Middle frontal gyrus (tissue), 1 donor: ENCODE data around the gene SIGLEC11.
"Not testable (repeated sequence)": the region's sequence is repeated elsewhere in the genome, so short reads cannot be mapped to it uniquely, and the experiment has no call there.

Experiments used
- DNase-seq: peaks from one replicate; pipeline ENCODE4 v3.0.0-alpha.2; 2015; ENCODE audit warnings: low spot score; ENCODE audit errors: extremely low spot score

SIGLEC11 gene

DNA sequence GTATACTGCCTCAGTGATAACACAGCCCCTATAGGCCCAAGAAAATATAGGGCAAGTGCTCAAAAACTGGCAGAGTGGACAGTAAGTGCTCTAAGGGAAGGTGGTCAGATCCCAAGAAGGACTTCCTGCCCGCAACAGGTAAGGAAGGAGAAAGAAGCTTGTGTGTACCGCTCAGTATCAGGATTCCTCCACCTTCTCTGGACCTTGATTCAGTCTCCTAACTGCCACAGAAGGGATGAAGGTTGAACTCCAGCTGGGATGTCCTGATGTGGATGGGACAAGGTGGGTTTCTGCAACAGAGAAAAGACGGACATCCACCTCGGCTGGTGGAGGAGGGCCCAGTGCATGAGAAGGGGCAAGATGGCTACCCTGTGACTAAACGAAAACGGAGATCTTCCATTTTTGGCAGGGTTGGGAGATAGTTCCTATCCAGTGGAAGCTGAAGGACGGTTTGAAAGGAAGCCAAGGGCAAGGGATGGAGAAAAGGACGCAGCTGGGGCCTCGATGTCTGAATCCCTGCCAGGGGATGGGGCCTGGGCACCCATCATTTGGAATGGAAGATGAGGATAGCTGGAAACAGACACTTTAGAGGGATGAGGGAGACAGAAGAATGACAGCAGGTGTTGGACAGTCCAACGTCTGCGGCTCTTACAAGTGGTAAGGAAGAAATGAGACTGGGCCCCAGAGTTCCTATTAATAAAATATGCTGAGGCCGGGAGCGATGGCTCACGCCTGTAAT, 33.3 kb downstream of the SIGLEC11 start:
- no peak for DNase-seq

GRCh38 chr19:49926515-49926914, 34.5 kb downstream of the SIGLEC11 start:
- DNase-seq = no peak

- no peak for DNase-seq
These were observed 35.5 kb downstream of the SIGLEC11 start for GRCh38 chr19:49925486-49925885.

DNA sequence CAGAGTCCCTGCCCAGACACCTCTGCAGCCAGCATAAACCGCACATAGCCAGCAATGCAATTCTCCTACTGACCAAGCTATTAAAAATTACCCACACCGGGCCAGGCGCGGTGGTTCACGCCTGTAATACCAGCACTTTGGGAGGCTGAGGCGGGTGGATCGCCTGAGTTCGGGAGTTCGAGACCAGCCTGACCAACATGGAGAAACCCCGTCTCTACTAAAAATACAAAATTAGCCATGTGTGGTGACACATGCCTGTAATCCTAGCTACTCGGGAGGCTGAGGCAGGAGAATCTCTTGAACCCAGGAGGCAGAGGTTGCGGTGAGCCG, 36.1 kb downstream of the SIGLEC11 start:
- not testable (repeated sequence) for DNase-seq

DNA sequence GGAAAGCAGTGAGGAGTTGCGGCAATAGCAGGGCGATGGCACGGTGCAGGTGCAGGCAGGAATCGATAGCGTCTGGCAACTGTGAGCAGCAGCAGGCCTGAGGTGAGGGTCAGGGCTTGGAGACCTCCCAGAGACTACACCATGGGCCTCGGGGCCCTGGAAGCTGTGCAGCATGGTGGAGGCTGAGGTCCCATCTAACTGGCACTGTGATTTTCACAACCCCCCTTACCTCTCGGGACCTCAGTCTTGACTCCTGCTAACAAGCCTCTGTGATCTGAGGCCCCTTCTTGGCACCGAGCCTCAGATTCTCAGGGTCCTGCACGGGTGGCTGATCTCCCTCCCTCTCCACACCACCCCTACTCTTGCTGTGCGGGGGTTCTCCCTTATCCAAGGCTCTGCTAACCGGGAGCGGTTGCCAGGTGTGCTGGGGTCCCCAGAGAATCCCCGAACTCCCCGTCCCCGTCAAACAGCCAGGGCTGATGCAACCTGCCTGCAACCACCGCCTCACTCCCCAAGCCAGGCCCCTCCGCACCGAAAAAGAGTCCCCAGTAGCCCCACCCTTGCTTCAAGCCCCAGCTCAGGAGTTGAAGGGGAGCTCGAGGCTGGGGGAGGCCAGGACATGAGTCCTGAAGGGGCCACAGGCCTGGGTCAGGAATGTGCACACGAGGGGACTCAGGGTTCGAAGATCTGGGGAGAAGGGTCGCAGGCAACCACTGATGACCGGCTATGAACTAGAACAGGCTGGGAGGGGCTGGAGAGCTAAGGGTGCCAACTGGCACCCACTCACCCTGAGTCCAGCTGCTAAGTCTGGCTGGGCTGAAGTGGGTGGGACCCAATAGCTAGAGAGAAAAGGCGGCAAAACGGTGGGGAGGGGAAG, 36.7 kb downstream of the SIGLEC11 start:
- DNase-seq = no peak

- DNase-seq = no peak
These were observed 37.6 kb downstream of the SIGLEC11 start for GRCh38 chr19:49923055-49924003.

DNA sequence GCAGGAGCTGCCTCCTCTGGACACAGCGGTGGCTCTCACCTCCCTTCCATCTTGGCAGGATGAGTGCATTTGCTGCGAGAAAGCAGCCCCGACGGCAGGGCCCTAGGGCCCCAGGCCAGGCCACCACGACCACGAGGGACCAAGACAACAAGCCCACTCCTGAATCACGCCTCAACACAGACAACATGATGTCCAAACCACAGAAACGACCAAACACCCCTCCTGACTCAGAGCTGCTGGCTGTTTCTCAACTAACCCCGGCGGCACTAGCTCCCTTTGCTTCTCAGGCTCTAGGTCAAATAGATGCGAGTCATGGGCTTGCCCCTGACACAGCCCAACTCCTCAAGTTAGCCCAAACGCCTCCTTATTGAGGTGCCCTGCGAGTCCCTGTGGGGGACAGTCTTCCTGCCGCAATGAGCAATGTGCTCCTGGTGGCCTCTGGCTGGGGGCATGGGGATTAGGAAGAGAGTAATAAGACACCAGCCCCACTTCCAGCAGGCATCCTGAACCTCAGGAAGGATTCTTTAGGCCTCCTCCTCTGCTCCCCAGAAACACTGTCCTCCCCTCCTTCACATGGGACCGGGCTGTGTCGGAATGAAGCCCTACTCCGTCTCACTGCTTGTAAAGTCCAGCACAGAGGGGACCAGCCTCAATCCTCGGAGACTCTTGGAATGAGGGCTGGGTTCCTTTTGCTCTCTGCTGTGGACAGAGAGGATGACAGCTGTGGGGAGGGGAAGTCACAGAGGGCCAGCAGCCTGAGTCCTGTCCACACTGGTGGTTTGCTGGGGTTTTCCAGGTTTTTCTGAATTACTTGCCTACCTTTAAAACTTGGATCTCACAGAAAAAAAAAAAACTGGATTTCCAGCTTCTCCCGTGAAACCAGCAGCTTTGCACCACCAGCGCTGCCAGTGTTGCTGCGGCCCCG, 38.8 kb downstream of the SIGLEC11 start:
- no peak for DNase-seq

DNA sequence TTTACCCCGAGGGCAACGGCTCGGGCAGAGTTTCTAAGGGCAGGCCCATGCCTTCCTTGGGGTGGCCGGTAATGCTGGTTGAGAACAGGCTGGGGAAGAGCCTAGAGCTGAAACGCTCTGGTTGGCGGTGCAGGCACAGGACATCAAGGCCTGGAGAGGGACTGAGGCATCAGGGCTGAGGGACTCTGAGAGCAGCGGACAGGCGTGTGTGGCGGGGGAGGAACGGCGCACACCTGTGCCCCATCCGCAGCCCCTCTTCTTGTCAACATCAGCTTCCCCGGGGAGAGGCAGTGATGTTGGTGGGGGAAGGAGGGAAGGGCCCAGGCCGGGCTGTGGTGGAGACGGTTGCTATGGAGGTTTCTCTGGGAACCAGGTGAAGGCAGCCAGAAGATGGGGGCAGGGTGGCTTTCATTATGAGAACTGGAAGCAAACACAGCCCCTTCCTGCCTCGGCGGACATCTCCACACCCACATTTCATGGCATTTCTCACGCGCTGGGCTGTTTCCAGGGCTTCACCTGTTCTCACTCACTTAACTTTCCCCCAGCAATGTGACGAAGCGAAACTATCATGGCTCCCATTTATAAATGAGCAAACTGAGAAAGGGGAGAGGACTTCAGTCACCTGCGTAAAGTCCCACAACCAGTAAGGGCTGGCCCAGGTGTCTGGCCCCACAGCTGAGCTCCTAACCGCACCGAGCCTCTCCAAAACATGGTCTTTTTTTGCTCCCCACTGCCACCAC, 40.2 kb downstream of the SIGLEC11 start:
- no peak for DNase-seq

GRCh38 chr19:49918089-49918488, 42.9 kb downstream of the SIGLEC11 start:
- DNase-seq = no peak

- DNase-seq = no peak
These were observed 43.9 kb downstream of the SIGLEC11 start for GRCh38 chr19:49916839-49917733.

- DNase-seq = no peak
These were observed 45.7 kb downstream of the SIGLEC11 start for GRCh38 chr19:49915271-49915670.

DNA sequence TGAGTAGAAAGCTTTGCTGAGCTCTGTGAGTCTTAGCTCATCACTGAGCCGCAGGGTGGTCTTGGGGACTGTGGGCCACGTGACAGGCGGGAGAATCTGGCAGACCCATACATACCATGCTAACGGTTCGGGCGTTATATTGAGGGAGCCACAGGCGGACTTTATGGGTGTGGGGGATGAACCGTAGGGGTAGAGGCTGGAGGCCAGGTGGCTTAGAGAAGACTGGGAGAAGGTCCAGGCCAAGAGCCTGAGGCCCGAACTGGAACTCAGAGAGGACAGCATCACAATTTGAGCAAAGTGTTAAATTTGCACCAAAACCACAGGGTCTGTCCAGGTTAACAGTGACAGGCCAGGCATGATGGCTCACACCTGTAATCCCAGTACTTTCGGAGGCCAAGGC, 47.3 kb downstream of the SIGLEC11 start:
- DNase-seq = no peak

DNA sequence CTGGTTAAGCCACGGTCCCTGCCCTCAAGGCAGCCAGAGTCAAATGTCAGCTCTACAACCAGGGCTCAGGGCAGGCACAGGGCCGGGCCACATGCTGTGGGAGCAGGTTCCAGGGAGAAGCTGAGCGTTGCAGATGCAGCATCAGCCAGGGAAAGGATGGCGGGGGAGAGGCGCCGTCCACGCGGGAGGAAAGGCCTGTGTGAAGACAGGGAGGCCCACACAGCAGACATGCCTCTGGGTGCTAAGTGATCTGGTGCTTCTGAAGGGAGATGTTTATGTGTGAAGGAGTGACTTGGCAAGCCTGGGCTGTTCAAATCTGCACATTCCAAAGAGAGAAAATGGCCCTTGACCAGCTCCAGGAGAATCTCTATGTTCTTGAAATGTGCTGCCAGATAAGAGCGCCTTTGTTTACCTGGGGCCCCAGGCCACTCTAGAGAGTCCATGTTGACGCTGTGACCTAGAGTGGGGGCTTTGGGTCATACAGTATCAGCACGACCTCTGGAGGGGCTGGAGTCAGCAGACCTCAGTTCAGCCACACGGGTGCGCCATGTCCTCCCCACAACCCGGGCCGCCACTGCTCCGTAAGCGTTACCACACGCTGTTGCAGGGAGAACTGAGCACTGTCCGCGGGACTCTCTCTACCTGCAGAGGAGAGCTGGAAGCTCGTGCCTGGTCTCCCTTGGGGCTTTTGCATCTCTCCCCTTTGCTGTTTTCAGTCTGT, 47.8 kb downstream of the SIGLEC11 start:
- DNase-seq = no peak

GRCh38 chr19:49911381-49912145, 49.4 kb downstream of the SIGLEC11 start:
- DNase-seq = no peak

GRCh38 chr19:49910179-49910578, 50.8 kb downstream of the SIGLEC11 start:
- no peak for DNase-seq

DNA sequence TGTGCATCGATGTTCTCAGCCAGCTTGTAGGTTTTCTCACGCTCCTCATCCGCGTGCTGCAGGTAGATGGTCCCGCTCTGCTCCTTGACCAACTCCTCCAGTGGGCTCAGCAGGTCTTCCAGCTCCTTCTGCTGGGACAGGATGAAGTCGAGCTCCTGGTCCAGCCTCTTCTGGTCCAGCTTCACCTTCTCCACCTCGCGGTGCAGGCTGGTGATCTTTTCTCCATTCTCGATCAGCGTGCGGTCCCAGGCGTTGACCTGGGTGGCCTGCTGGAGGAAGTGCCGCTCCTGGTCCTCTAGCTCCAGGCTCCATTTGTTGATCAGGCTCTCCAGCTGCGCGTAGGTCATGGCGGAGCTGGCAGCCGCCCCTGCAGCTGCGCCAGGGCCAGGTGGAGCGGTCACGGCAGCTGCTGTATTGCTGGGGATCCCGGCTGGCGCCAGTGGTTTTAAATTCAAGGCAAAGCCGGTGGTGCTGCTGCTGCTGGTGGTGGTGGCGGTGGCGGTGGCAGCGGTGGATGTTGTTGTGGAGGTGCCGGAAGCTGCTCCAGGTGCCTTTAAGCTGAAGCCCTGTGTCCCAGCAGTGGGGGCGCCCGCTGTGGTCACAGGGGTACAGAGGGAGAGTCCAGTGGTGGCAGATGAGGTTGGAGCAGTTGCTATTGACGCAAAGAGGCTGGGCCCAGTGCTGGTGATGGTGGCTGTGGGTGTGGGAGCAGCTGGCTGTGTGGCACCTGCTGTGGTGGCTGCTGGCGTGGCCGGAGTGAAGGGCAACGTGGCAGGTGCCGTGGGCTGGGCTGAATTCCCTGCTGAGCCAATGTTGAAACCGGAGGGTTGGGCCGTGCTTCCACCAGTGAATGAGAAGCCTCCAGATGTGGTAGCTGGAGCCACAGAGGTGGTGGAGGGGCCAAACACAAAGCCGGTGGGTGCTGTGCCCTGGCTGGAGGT, 52.2 kb downstream of the SIGLEC11 start:
- DNase-seq = no peak
